HepG2 (cell line): ENCODE results near the gene KIF2C. TPM values are rescaled to one million over a fixed set of nuclear protein-coding genes. Genes with fewer than 3 reads are reported as not detected.

Experiments
- CHD2 ChIP-seq: IDR thresholded peaks from 2 replicates; pipeline ENCODE4 v1.6.1; 2011; ENCODE audit warnings: low read depth, low read length, improper control_type of control experiment
- DNMT3B ChIP-seq: conservative IDR thresholded peaks from 2 replicates; pipeline ENCODE4 v1.6.1; 2016; ENCODE audit warnings: missing biosample characterization, control low read depth
- GTF2F1 ChIP-seq: fragments of 150-350 bp; IDR thresholded peaks from 2 replicates; pipeline ENCODE4 v1.6.1; 2014; ENCODE audit warnings: low read length
- MAF1 ChIP-seq: sonication (generic); formaldehyde crosslinking; IDR thresholded peaks from 2 replicates; pipeline ENCODE4 v1.5.0; 2020; ENCODE audit warnings: missing genetic modification reagents, borderline replicate concordance
- PATZ1 ChIP-seq: sonication (generic); formaldehyde crosslinking; IDR thresholded peaks from 2 replicates; pipeline ENCODE4 v1.4.0; 2020; ENCODE audit warnings: missing genetic modification reagents
- SAFB2 ChIP-seq: sonication (generic); formaldehyde crosslinking; IDR thresholded peaks from 2 replicates; pipeline ENCODE4 v1.5.1; 2020; ENCODE audit warnings: missing genetic modification reagents, low read depth, mild to moderate bottlenecking, borderline replicate concordance
- SIX1 ChIP-seq: sonication (generic); formaldehyde crosslinking; IDR thresholded peaks from 2 replicates; pipeline ENCODE4 v1.4.0; 2020; ENCODE audit warnings: missing genetic modification reagents, borderline replicate concordance
- SIX4 ChIP-seq: sonication (generic); formaldehyde crosslinking; IDR thresholded peaks from 2 replicates; pipeline ENCODE4 v1.4.0; 2020; ENCODE audit warnings: missing genetic modification reagents
- TAF15 ChIP-seq: fragments of 200-400 bp; formaldehyde crosslinking; IDR thresholded peaks from one replicate; pipeline ENCODE4 v1.6.1; 2018; ENCODE audit warnings: mild to moderate bottlenecking, low read depth, low read length; ENCODE audit not compliant: poor library complexity, severe bottlenecking
- TARDBP ChIP-seq: sonication (generic); formaldehyde crosslinking; IDR thresholded peaks from 2 replicates; pipeline ENCODE4 v1.8.0; 2022; ENCODE audit warnings: mild to moderate bottlenecking, missing genetic modification reagents
- ZBTB34 ChIP-seq: sonication (generic); formaldehyde crosslinking; IDR thresholded peaks from 2 replicates; pipeline ENCODE4 v1.8.0; 2022; ENCODE audit warnings: mild to moderate bottlenecking, missing genetic modification reagents
- ZNF484 ChIP-seq: sonication (generic); formaldehyde crosslinking; IDR thresholded peaks from 2 replicates; pipeline ENCODE4 v1.5.1; 2020; ENCODE audit warnings: mild to moderate bottlenecking, low read depth, missing genetic modification reagents, borderline replicate concordance
- ZNF556 ChIP-seq: sonication (generic); formaldehyde crosslinking; IDR thresholded peaks from 2 replicates; pipeline ENCODE4 v1.4.0; 2020; ENCODE audit warnings: mild to moderate bottlenecking, missing genetic modification reagents, borderline replicate concordance
- ZNF572 ChIP-seq: sonication (generic); formaldehyde crosslinking; IDR thresholded peaks from 2 replicates; pipeline ENCODE4 v1.5.1; 2020; ENCODE audit warnings: mild to moderate bottlenecking, missing genetic modification reagents
- polyA plus RNA-seq, 8 experiments: library from polyadenylated mRNA; depleted of rRNA in 3 of 8; stranded (reverse) in 7 of 8; unstranded in 1 of 8; fragments of >200 nt; fragmentation: Illumina TruSeq in 4 of 8; extraction: Trizol in 4 of 8; gene quantifications; 2 replicates each; pipeline versions ENCODE4 v1.2.1 to v1.2.3, GENCODE V29; 2011 to 2016; ENCODE audit warnings: low read depth in 4 of 8, missing spikeins in 1 of 8, mixed read lengths in 1 of 8; ENCODE audit not compliant: insufficient read depth in 1 of 8
- total RNA-seq, 5 experiments: library from RNA; depleted of rRNA; stranded (reverse); fragments of >200 nt; fragmentation: Illumina TruSeq; extraction: Trizol; gene quantifications; 2 replicates each; pipeline ENCODE4 v1.2.3, GENCODE V29; 2016; ENCODE audit warnings: low read depth in 1 of 5
- TF ChIP-seq, protein P1 (sequence below): sonication (generic); formaldehyde crosslinking; IDR thresholded peaks from 2 replicates; pipeline ENCODE4 v1.4.0; 2020; ENCODE audit warnings: mild to moderate bottlenecking, low read depth, missing genetic modification reagents
- TF ChIP-seq, protein P2 (sequence below): sonication (generic); formaldehyde crosslinking; IDR thresholded peaks from 2 replicates; pipeline ENCODE4 v1.8.1; 2023; ENCODE audit warnings: mild to moderate bottlenecking, inconsistent platforms, moderate library complexity, missing genetic modification reagents, borderline replicate concordance

Gene KIF2C
- total and polyA plus RNA-seq, 2 of the 13 experiments (the other 11 are each of a cell fraction or from before 2014, with no cell fraction given), result 29.7 to 53.7 TPM

GRCh38 chr1:44739307-44740178 lies at the start of gene KIF2C (continued):
- TF ChIP-seq PATZ1 (peak; percentile 41), ZNF484 (no peak), CHD2 (no peak), ZNF572 (CRISPR knock-in tag) (peak; percentile 43; the same call in 1 of the 2 replicates), ZNF556 (no peak), SAFB2 (CRISPR knock-in tag) (no peak; the same call in 1 of the 2 replicates), TAF15 (no peak), TARDBP (CRISPR knock-in tag) (peak; percentile 59; the same call in 1 of the 2 replicates), SIX4 (no peak), ZBTB34 (peak; percentile 73; the same call in 1 of the 2 replicates), DNMT3B (no peak), SIX1 (CRISPR knock-in tag) (peak; percentile 17; the same call in 1 of the 2 replicates), GTF2F1 (no peak), MAF1 (CRISPR knock-in tag) (peak; percentile 50; the same call in 1 of the 2 replicates)
- TF ChIP-seq, protein P1, sequence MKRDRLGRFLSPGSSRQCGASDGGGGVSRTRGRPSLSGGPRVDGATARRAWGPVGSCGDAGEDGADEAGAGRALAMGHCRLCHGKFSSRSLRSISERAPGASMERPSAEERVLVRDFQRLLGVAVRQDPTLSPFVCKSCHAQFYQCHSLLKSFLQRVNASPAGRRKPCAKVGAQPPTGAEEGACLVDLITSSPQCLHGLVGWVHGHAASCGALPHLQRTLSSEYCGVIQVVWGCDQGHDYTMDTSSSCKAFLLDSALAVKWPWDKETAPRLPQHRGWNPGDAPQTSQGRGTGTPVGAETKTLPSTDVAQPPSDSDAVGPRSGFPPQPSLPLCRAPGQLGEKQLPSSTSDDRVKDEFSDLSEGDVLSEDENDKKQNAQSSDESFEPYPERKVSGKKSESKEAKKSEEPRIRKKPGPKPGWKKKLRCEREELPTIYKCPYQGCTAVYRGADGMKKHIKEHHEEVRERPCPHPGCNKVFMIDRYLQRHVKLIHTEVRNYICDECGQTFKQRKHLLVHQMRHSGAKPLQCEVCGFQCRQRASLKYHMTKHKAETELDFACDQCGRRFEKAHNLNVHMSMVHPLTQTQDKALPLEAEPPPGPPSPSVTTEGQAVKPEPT (CRISPR knock-in tag), result no peak
- TF ChIP-seq, protein P2, sequence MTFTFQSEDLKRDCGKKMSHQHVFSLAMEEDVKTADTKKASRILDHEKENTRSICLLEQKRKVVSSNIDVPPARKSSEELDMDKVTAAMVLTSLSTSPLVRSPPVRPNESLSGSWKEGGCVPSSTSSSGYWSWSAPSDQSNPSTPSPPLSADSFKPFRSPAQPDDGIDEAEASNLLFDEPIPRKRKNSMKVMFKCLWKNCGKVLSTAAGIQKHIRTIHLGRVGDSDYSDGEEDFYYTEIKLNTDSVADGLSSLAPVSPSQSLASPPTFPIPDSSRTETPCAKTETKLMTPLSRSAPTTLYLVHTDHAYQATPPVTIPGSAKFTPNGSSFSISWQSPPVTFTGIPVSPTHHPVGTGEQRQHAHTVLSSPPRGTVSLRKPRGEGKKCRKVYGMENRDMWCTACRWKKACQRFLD (CRISPR knock-in tag), result peak; percentile 75; the same call in 1 of the 2 replicates
